ENCODE data around the gene MAN1C1.

The MAN1C1 gene

GRCh38 chr1:25674807-25675084, 58.2 kb downstream of the MAN1C1 start:
- Histone ChIP-seq H3K79me2 (ENCODE audit: insufficient read depth, low read depth) (peaks cover 8% of the 10 kb centered on the region; the same call in 1 of the 2 replicates), H3K9ac (no peak overlapping the region), H3K4me3 (IDR thresholded peaks at IDR 0.05; ENCODE audit: insufficient read depth, low read depth, low read length) (no peak overlapping the region), H4K20me1 (ENCODE audit: insufficient read depth) (0 out of 2 replicates have a peak, but pooled peaks cover 4% of the 10 kb centered on the region), H3K4me1 (ENCODE audit: low read depth, poor library complexity, severe bottlenecking) (peaks cover 59% of the 10 kb centered on the region), H3K4me2 (peak overlapping the region; percentile 72; the same call in 1 of the 2 replicates), H3K27ac (no peak overlapping the region; the same call in 1 of the 2 replicates), H2AFZ (ENCODE audit: low read depth) (no peak overlapping the region), H3K36me3 (ENCODE audit: insufficient read depth) (no peaks in the 10 kb centered on the region), H3K27me3 (ENCODE audit: insufficient read depth, low read depth) (no peaks in the 10 kb centered on the region)
- TF ChIP-seq, protein P1, sequence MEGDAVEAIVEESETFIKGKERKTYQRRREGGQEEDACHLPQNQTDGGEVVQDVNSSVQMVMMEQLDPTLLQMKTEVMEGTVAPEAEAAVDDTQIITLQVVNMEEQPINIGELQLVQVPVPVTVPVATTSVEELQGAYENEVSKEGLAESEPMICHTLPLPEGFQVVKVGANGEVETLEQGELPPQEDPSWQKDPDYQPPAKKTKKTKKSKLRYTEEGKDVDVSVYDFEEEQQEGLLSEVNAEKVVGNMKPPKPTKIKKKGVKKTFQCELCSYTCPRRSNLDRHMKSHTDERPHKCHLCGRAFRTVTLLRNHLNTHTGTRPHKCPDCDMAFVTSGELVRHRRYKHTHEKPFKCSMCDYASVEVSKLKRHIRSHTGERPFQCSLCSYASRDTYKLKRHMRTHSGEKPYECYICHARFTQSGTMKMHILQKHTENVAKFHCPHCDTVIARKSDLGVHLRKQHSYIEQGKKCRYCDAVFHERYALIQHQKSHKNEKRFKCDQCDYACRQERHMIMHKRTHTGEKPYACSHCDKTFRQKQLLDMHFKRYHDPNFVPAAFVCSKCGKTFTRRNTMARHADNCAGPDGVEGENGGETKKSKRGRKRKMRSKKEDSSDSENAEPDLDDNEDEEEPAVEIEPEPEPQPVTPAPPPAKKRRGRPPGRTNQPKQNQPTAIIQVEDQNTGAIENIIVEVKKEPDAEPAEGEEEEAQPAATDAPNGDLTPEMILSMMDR (conservative IDR thresholded peaks at IDR 0.05; ENCODE audit: low read depth, low read length), result no peak

GRCh38 chr1:25675729-25676476, 59.3 kb downstream of the MAN1C1 start:
- no peak overlapping the region for H2AFZ ChIP-seq (ENCODE audit: low read depth)
- peaks cover 59% of the 10 kb centered on the region for H3K4me1 ChIP-seq (ENCODE audit: low read depth, poor library complexity, severe bottlenecking)
- H3K36me3 ChIP-seq (ENCODE audit: insufficient read depth), result no peaks in the 10 kb centered on the region
- peaks cover 8% of the 10 kb centered on the region; the same call in 1 of the 2 replicates for H3K79me2 ChIP-seq (ENCODE audit: insufficient read depth, low read depth)
- H3K27me3 ChIP-seq (ENCODE audit: insufficient read depth, low read depth), result no peaks in the 10 kb centered on the region
- H4K20me1 ChIP-seq (ENCODE audit: insufficient read depth), result 0 out of 2 replicates have a peak, but pooled peaks cover 4% of the 10 kb centered on the region
- H3K27ac ChIP-seq, result peak overlapping the region; percentile 41; the same call in 1 of the 2 replicates
- no peak overlapping the region for H3K9ac ChIP-seq
- H3K4me3 ChIP-seq (IDR thresholded peaks at IDR 0.05; ENCODE audit: insufficient read depth, low read depth, low read length), result no peak overlapping the region
- TF ChIP-seq, protein P1 (conservative IDR thresholded peaks at IDR 0.05; ENCODE audit: low read depth, low read length), result no peak
- H3K4me2 ChIP-seq, result peak overlapping the region; percentile 79

DNA sequence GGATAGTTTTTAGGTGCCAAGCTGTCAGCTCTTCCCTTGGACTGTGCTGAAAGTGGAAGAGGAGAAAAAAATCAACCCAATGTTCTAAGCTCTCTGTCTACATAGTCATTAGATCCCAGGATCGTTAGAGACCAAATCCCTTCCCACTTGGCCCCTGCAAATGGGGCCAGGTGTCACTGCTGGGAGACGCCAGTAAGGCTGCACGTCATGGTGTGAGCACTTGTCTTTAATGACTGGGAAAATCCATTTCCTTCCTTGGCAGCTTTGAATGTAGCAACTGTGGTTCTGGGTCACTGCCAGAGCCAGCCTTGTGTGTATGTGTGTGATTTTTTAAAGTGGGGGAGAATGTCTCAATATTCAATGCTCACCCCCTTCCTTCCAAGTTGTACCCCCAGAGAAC, 59.9 kb downstream of the MAN1C1 start:
- H3K9ac ChIP-seq, result no peak overlapping the region
- no peak overlapping the region for H2AFZ ChIP-seq (ENCODE audit: low read depth)
- H3K79me2 ChIP-seq (ENCODE audit: insufficient read depth, low read depth), result peaks cover 8% of the 10 kb centered on the region; the same call in 1 of the 2 replicates
- peak overlapping the region; percentile 41; the same call in 1 of the 2 replicates for H3K27ac ChIP-seq
- no peak overlapping the region for H3K4me3 ChIP-seq (IDR thresholded peaks at IDR 0.05; ENCODE audit: insufficient read depth, low read depth, low read length)
- no peaks in the 10 kb centered on the region for H3K27me3 ChIP-seq (ENCODE audit: insufficient read depth, low read depth)
- TF ChIP-seq, protein P1 (conservative IDR thresholded peaks at IDR 0.05; ENCODE audit: low read depth, low read length), result no peak
- H3K36me3 ChIP-seq (ENCODE audit: insufficient read depth), result no peaks in the 10 kb centered on the region
- peak overlapping the region; percentile 79 for H3K4me2 ChIP-seq
- peaks cover 59% of the 10 kb centered on the region for H3K4me1 ChIP-seq (ENCODE audit: low read depth, poor library complexity, severe bottlenecking)
- 0 out of 2 replicates have a peak, but pooled peaks cover 4% of the 10 kb centered on the region for H4K20me1 ChIP-seq (ENCODE audit: insufficient read depth)

DNA sequence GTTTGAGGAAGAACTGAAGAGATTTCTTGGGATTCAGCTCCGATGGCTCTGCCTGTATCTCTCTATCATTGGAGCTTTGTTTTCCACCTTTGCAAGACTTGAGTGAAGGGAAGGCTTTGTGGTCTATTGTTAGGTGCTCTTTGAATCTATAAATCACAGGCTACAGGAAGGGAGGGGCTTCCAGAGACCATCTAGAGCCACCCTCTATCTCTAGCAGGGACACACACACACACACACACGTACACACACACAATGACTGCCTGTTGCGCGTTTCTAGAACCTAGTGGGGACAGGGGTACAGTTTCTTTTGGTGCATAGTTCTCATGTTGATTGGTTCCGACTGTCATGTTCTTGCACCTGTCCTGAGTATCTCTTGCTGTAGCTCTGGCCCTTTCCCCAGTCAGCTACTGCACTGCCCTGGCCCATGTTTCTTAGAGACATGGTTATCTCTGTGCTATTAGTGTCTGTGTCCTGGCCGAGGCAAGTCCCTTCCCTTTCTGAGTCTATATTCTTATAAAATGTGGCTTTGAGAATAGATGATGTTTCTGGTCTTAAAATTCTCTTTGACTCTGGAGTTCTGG, 60.7 kb downstream of the MAN1C1 start:
- H3K4me2 ChIP-seq, result peak overlapping the region; percentile 79
- TF ChIP-seq, protein P1 (conservative IDR thresholded peaks at IDR 0.05; ENCODE audit: low read depth, low read length), result no peak
- H3K4me3 ChIP-seq (IDR thresholded peaks at IDR 0.05; ENCODE audit: insufficient read depth, low read depth, low read length), result no peak overlapping the region
- H3K9ac ChIP-seq, result no peak overlapping the region; the same call in 1 of the 2 replicates
- no peaks in the 10 kb centered on the region for H3K36me3 ChIP-seq (ENCODE audit: insufficient read depth)
- H3K4me1 ChIP-seq (ENCODE audit: low read depth, poor library complexity, severe bottlenecking), result peaks cover 64% of the 10 kb centered on the region
- H3K79me2 ChIP-seq (ENCODE audit: insufficient read depth, low read depth), result peaks cover 8% of the 10 kb centered on the region; the same call in 1 of the 2 replicates
- H3K27ac ChIP-seq, result peak overlapping the region; percentile 41; the same call in 1 of the 2 replicates
- H4K20me1 ChIP-seq (ENCODE audit: insufficient read depth), result 0 out of 2 replicates have a peak, but pooled peaks cover 4% of the 10 kb centered on the region
- no peak overlapping the region for H2AFZ ChIP-seq (ENCODE audit: low read depth)
- H3K27me3 ChIP-seq (ENCODE audit: insufficient read depth, low read depth), result no peaks in the 10 kb centered on the region
